OCI-LY7 (cell line): ENCODE data around the gene TAPBP. TPM values are rescaled to one million over a fixed set of nuclear protein-coding genes. Genes with fewer than 3 reads are reported as not detected.

Experiments
- BruUV-seq: library from RNA; stranded (reverse); fragments of 400-500 nt; replicated peaks from 2 replicates; lab custom pipeline; 2021; lab: Mats Ljungman, UMichigan
- CTCF ChIA-PET: fragments of 300-600 bp; sonication (Branson Sonifier 250); formaldehyde crosslinking; loops from one replicate; lab custom pipeline; 2022; ENCODE audit warnings: antibody characterized with exemption; ENCODE audit not compliant: unreplicated experiment; lab: Charles Lee
- POLR2A ChIA-PET: fragments of 300-600 bp; sonication (Branson Sonifier 250); formaldehyde crosslinking; loops from one replicate; lab custom pipeline; 2022; ENCODE audit warnings: antibody characterized with exemption; lab: Charles Lee
- DNase-seq: peaks from one replicate; pipeline ENCODE4 v3.0.0-alpha.2; 2015; ENCODE audit warnings: low spot score
- H2AFZ ChIP-seq: fragments of 200-600 bp; sonication (generic), shearing (Covaris generic); 2 replicates; pipeline ENCODE4 v1.6.1; 2014; ENCODE audit warnings: mild to moderate bottlenecking, antibody characterized with exemption, low read length, moderate library complexity
- H3K27ac ChIP-seq: fragments of 200-600 bp; sonication (generic); 2 replicates; pipeline ENCODE4 v1.5.1; 2014; ENCODE audit warnings: mixed run types, low read depth, mild to moderate bottlenecking, moderate library complexity, low read length, inconsistent platforms; ENCODE audit not compliant: poor library complexity, severe bottlenecking
- H3K36me3 ChIP-seq: fragments of 200-600 bp; sonication (generic); 2 replicates; pipeline ENCODE4 v1.6.1; 2014; ENCODE audit warnings: mild to moderate bottlenecking, antibody characterized with exemption, low read length, moderate library complexity, mixed read lengths; ENCODE audit not compliant: insufficient read depth
- H3K4me1 ChIP-seq: fragments of 200-600 bp; sonication (generic); 2 replicates; pipeline ENCODE4 v1.5.1; 2014; ENCODE audit warnings: mild to moderate bottlenecking, low read length; ENCODE audit not compliant: insufficient read depth, poor library complexity, severe bottlenecking
- H3K4me2 ChIP-seq: fragments of 200-600 bp; sonication (generic); 2 replicates; pipeline ENCODE4 v1.6.1; 2014; ENCODE audit warnings: mild to moderate bottlenecking, low read length
- H3K4me3 ChIP-seq: fragments of 200-600 bp; sonication (generic); 2 replicates; pipeline ENCODE4 v1.5.1; 2014; ENCODE audit warnings: mild to moderate bottlenecking, low read depth, low read length; ENCODE audit not compliant: poor library complexity, severe bottlenecking
- H3K79me2 ChIP-seq: fragments of 200-600 bp; sonication (generic); 2 replicates; pipeline ENCODE4 v1.6.1; 2016; ENCODE audit warnings: low read depth, mild to moderate bottlenecking, low read length, moderate library complexity, mixed read lengths; ENCODE audit not compliant: insufficient read depth
- H3K9me2 ChIP-seq: fragments of 200-600 bp; sonication (generic); 2 replicates; pipeline ENCODE4 v1.6.1; 2016; ENCODE audit warnings: mild to moderate bottlenecking, low read length, mixed read lengths; ENCODE audit not compliant: insufficient read depth
- H3K9me3 ChIP-seq: fragments of 200-600 bp; sonication (generic); 2 replicates; pipeline ENCODE4 v1.6.1; 2014; ENCODE audit warnings: mild to moderate bottlenecking, mixed run types, low read length, mixed read lengths
- H4K20me1 ChIP-seq: fragments of 200-600 bp; sonication (generic); 2 replicates; pipeline ENCODE4 v1.6.1; 2014; ENCODE audit warnings: mild to moderate bottlenecking, antibody characterized with exemption, low read length, moderate library complexity, mixed read lengths; ENCODE audit not compliant: insufficient read depth
- CTCF ChIP-seq: fragments of 200-600 bp; sonication (generic); conservative IDR thresholded peaks from 2 replicates; pipeline ENCODE4 v1.5.1; 2014; ENCODE audit warnings: mild to moderate bottlenecking, antibody characterized with exemption, low read length, moderate library complexity, mixed read lengths
- EZH2phosphoT487 ChIP-seq: fragments of 200-600 bp; sonication (generic); IDR thresholded peaks from 2 replicates; pipeline ENCODE4 v1.6.1; 2018; ENCODE audit warnings: low read depth, borderline replicate concordance, mild to moderate bottlenecking, mixed run types, antibody characterized with exemption, low read length, moderate library complexity, mixed read lengths
- intact Hi-C: fragments of 100-400 bp; cut with micrococcal nuclease; formaldehyde crosslinking; loops from one replicate; pipeline ENCODE4 v1.10.0; 2022; ENCODE audit not compliant: unreplicated experiment
- total RNA-seq, 2 experiments: library from RNA; depleted of rRNA in 1 of 2; stranded (reverse); fragments of >200 nt in 1 of 2; shearing (Covaris generic) in 1 of 2; gene quantifications; 2 replicates each; pipeline ENCODE4 v1.2.3, GENCODE V29; 2014 to 2022

The TAPBP gene
- total RNA-seq, 2 experiments from 2014 or later, result 106 to 148 TPM

GRCh38 chr6:33339193-33339592, 25.3 kb upstream of the TAPBP start:
- TF ChIP-seq CTCF (no peak), EZH2phosphoT487 (no peak)
- Histone ChIP-seq H3K4me2 (no peak overlapping the region), H3K9me3 (no peaks in the 10 kb centered on the region), H3K27ac (no peak overlapping the region), H4K20me1 (no peaks in the 10 kb centered on the region), H2AFZ (no peak overlapping the region), H3K9me2 (no peaks in the 10 kb centered on the region), H3K4me1 (peaks cover 38% of the 10 kb centered on the region), H3K79me2 (no peaks in the 10 kb centered on the region), H3K4me3 (no peak overlapping the region), H3K36me3 (no peaks in the 10 kb centered on the region)
- POLR2A ChIA-PET, result interaction anchor here (1.7 kb wide), 1 partner anchor 15 kb away, joined by 12 read pairs; no protein-coding TSS in a partner anchor
- CTCF ChIA-PET, result no interaction called here
- no peak for DNase-seq
- intact Hi-C loops, result no loop called here
- BruUV-seq, result no TSS peak

- peaks cover 27% of the 10 kb centered on the region for H3K4me1 ChIP-seq
- no peaks in the 10 kb centered on the region for H3K9me3 ChIP-seq
- CTCF ChIA-PET, result no interaction called here
- POLR2A ChIA-PET, result interaction anchor here (2.0 kb wide), 2 partner anchors 11 to 19 kb away, joined by 6 to 21 read pairs; partner anchors contain the start of gene ZBTB22
- no peak overlapping the region for H3K4me3 ChIP-seq
- no peaks in the 10 kb centered on the region for H3K9me2 ChIP-seq
- no TSS peak for BruUV-seq
- H4K20me1 ChIP-seq, result no peaks in the 10 kb centered on the region
- intact Hi-C loops, result no loop called here
- no peak for DNase-seq
- H3K36me3 ChIP-seq, result no peaks in the 10 kb centered on the region
- H3K27ac ChIP-seq, result no peak overlapping the region
- no peaks in the 10 kb centered on the region for H3K79me2 ChIP-seq
- TF ChIP-seq CTCF (no peak), EZH2phosphoT487 (no peak)
- no peak overlapping the region for H2AFZ ChIP-seq
- no peak overlapping the region for H3K4me2 ChIP-seq
These were observed 22.6 kb upstream of the TAPBP start for GRCh38 chr6:33336495-33336894.

GRCh38 chr6:33335916-33336315, 22.0 kb upstream of the TAPBP start:
- Histone ChIP-seq H4K20me1 (no peaks in the 10 kb centered on the region), H3K9me2 (no peaks in the 10 kb centered on the region), H3K36me3 (no peaks in the 10 kb centered on the region), H3K27ac (no peak overlapping the region), H3K9me3 (no peaks in the 10 kb centered on the region), H3K4me1 (peaks cover 26% of the 10 kb centered on the region), H2AFZ (no peak overlapping the region), H3K4me2 (no peak overlapping the region), H3K79me2 (no peaks in the 10 kb centered on the region), H3K4me3 (no peak overlapping the region)
- BruUV-seq, result no TSS peak
- ChIA-PET POLR2A (interaction anchor here (0.6 to 2.0 kb wide), 3 partner anchors 11 to 49 kb away, joined by 4 to 21 read pairs (median 6); partner anchors contain the start of gene ZBTB22), CTCF (no interaction called here)
- no peak for TF ChIP-seq EZH2phosphoT487
- no peak for TF ChIP-seq CTCF
- intact Hi-C loops, result no loop called here
- no peak for DNase-seq
